GM12875 (cell line): ENCODE data around the gene CTIF.

ENCODE experiments used
- H3K4me3 ChIP-seq: one replicate; pipeline ENCODE4 v1.5.1; 2011; ENCODE audit warnings: low read depth, low read length, control low read depth
- CTCF ChIP-seq: IDR thresholded peaks from 2 replicates; pipeline ENCODE4 v1.5.1; 2011; ENCODE audit warnings: low read depth, mild to moderate bottlenecking, control low read depth, inconsistent platforms, low read length, moderate library complexity, borderline replicate concordance; ENCODE audit not compliant: insufficient read depth

CTIF gene

GRCh38 chr18:48752478-48752877, 213.6 kb downstream of the CTIF start:
- TF ChIP-seq CTCF = no peak
- no peak overlapping the region for H3K4me3 ChIP-seq

- no peak for TF ChIP-seq CTCF
These were observed 214.1 kb downstream of the CTIF start for GRCh38 chr18:48752928-48753327.

DNA sequence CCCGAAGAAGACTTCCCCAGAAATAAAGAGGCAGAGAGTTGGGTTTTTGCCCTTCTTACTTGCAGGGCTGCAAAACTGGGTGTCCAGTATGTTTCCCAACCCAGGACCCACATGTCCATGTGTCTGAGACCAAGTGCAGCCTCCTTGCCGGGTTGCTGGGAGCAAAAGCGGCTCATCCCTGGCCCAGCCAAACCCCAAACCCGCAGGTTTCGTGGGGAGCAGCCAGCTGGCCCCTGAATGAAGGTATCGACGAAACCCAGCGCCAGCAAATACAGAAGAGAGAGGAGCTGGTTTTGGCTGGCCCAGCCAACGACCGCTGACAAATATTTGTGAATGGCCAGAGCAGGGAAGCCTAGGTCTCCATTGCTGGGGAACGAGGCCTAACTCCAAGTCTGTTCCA, 214.9 kb downstream of the CTIF start:
- no peak for TF ChIP-seq CTCF
- H3K4me3 ChIP-seq = no peak overlapping the region

More at GRCh38 chr18:48752928-48753327, 214.1 kb downstream of the CTIF start:
- H3K4me3 ChIP-seq = no peak overlapping the region

DNA sequence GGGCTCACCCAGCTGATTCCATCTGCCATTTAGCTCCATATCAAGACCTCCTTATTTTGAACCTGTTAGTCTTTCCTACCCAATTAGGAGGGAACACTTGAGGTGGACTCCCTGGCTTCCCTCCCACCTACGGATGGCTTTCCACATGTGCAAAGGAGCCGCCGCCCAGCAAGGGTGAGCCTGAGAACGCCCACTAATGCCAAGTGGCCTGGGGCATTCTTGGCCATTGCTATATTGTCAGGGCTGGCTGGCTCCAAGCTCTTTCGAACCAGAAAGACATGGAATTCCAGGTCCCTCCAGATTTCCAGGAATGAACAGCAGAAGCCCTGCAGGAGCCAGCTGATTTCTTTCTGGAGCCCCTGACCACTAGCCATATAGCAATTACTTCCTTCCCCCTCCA, 215.7 kb downstream of the CTIF start:
- no peak overlapping the region for H3K4me3 ChIP-seq
- TF ChIP-seq CTCF = no peak

- no peak overlapping the region for H3K4me3 ChIP-seq
- TF ChIP-seq CTCF = no peak
These were observed 216.2 kb downstream of the CTIF start for GRCh38 chr18:48754993-48755473.

GRCh38 chr18:48756511-48757226, 217.8 kb downstream of the CTIF start:
- TF ChIP-seq CTCF = no peak
- H3K4me3 ChIP-seq = no peak overlapping the region

DNA sequence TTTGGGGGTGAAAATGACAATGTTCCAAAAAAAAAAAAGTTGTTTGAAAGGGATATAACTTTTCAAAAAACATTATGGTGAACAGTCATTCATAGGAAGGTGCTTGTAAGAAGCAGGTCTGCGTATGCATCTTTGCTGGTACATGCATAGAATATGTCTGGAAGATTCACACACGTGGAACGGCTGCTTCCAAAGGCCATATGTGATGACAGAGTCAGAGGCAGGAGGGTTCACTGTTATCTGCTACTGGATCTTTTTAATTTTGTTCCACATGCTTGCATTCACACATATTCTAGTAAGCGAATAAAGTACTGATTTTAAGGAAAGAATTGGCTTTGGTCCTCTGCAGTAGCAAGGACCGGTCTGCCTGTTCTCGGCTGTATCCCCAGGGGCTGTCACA, 218.5 kb downstream of the CTIF start:
- H3K4me3 ChIP-seq = no peak overlapping the region
- no peak for TF ChIP-seq CTCF
